GM12875 (cell line): ENCODE results near the gene IL18RAP.

Experiments used
- H3K4me3 ChIP-seq: one replicate; pipeline ENCODE4 v1.5.1; 2011; ENCODE audit warnings: low read depth, low read length, control low read depth
- TF ChIP-seq, protein P1 (sequence below): IDR thresholded peaks from 2 replicates; pipeline ENCODE4 v1.5.1; 2011; ENCODE audit warnings: low read depth, mild to moderate bottlenecking, control low read depth, inconsistent platforms, low read length, moderate library complexity, borderline replicate concordance; ENCODE audit not compliant: insufficient read depth

The IL18RAP gene

DNA sequence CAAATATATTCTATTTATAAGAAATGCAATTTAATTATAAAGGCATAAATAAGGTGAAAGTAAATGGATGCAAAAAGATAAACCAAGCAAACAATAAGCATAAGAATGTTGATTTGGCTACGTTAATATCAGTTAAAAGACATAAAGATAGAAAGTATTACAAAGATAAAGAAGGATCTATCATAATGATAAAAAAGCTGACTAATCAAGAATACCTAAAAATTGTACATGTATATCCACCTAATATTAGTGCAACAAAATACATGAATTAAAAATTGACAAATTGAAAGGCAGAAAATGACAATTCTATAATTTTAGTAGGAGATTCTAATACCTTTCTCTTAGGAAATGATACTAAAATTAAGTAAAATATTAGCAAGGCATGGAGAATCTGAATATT is 71.6 kb downstream of the IL18RAP start:
- TF ChIP-seq, protein P1, sequence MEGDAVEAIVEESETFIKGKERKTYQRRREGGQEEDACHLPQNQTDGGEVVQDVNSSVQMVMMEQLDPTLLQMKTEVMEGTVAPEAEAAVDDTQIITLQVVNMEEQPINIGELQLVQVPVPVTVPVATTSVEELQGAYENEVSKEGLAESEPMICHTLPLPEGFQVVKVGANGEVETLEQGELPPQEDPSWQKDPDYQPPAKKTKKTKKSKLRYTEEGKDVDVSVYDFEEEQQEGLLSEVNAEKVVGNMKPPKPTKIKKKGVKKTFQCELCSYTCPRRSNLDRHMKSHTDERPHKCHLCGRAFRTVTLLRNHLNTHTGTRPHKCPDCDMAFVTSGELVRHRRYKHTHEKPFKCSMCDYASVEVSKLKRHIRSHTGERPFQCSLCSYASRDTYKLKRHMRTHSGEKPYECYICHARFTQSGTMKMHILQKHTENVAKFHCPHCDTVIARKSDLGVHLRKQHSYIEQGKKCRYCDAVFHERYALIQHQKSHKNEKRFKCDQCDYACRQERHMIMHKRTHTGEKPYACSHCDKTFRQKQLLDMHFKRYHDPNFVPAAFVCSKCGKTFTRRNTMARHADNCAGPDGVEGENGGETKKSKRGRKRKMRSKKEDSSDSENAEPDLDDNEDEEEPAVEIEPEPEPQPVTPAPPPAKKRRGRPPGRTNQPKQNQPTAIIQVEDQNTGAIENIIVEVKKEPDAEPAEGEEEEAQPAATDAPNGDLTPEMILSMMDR = no peak
- H3K4me3 ChIP-seq = no peak overlapping the region

GRCh38 chr2:102498414-102498813 is 75.5 kb downstream of the IL18RAP start:
- TF ChIP-seq, protein P1 = no peak
- no peak overlapping the region for H3K4me3 ChIP-seq

- no peak overlapping the region for H3K4me3 ChIP-seq
- TF ChIP-seq, protein P1 = no peak
These were observed 76.6 kb downstream of the IL18RAP start for GRCh38 chr2:102499558-102499957.
